AG04449 (cell line): ENCODE measurements around the gene ZIC2.

ENCODE experiments used
- CTCF ChIA-PET: fragments of 350-600 bp; formaldehyde crosslinking; extraction: SDS; loops from one replicate; lab custom pipeline; 2021; ENCODE audit warnings: antibody characterized with exemption; lab: Yijun Ruan, JAX
- POLR2A ChIA-PET: fragments of 400-600, 350-600 bp; formaldehyde crosslinking; extraction: SDS; loops from one replicate; lab custom pipeline; 2020; ENCODE audit warnings: antibody characterized with exemption, inconsistent platforms; lab: Yijun Ruan, JAX
- DNase-seq: peaks from one replicate; pipeline ENCODE4 v3.0.0-alpha.2; 2010; ENCODE audit warnings: low read depth, low spot score
- H3K4me3 ChIP-seq: 2 replicates; pipeline ENCODE4 v1.5.1; 2011; ENCODE audit warnings: low read depth, mild to moderate bottlenecking, control low read depth, low read length
- TF ChIP-seq, protein P1 (sequence below): IDR thresholded peaks from one replicate; pipeline ENCODE4 v1.5.1; 2011; ENCODE audit warnings: mild to moderate bottlenecking, moderate library complexity, low read length, control low read depth, inconsistent platforms; ENCODE audit not compliant: insufficient read depth; ENCODE audit errors: missing control alignments

Gene ZIC2

DNA sequence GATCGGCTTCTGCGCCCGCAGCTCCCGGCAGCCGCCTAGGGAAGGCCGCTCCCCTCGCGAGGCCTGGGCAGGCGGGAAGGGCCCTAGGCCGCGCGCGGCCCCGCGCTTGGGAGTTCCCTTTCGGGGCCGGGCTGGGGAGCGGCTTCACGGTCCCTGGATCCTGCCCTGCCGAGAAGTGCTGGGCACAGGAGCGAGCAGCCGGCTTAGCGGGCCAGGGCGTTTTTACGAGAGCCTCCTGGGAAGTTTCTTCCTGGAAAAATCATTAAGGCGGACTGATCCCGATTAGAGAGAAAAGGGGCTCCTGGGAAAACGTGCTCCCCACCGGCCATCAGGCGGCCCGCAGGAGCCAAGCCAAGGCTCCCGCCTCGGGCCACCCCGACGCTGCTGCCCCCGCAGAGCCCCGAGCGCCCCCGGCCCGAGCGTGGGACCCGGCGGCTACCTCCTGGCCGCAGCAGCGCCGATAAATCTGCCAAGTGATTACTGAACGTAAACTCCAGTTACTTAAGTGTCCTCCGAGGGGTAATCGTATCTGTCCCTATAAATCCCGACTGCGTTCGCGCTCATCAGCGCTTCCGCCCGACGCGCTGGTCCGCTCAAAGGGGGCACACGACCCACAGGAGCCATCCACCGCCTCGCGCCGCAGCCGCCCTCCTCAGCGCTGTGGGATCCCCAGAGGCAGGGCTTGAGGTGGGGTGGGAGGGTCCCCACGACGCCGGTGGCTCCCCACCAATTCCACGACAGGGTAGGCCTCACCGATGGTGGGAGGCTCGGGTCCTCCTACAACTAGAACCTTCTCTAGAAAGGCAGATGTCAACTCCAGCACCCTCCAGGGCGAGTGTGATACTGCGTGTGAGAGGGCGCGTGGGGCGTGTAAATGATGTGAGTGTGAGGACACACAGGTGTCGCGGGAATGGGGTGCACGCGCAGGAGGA, 12.8 kb upstream of the ZIC2 start:
- H3K4me3 ChIP-seq: no peak overlapping the region
- POLR2A ChIA-PET: no interaction called here
- TF ChIP-seq, protein P1, sequence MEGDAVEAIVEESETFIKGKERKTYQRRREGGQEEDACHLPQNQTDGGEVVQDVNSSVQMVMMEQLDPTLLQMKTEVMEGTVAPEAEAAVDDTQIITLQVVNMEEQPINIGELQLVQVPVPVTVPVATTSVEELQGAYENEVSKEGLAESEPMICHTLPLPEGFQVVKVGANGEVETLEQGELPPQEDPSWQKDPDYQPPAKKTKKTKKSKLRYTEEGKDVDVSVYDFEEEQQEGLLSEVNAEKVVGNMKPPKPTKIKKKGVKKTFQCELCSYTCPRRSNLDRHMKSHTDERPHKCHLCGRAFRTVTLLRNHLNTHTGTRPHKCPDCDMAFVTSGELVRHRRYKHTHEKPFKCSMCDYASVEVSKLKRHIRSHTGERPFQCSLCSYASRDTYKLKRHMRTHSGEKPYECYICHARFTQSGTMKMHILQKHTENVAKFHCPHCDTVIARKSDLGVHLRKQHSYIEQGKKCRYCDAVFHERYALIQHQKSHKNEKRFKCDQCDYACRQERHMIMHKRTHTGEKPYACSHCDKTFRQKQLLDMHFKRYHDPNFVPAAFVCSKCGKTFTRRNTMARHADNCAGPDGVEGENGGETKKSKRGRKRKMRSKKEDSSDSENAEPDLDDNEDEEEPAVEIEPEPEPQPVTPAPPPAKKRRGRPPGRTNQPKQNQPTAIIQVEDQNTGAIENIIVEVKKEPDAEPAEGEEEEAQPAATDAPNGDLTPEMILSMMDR: no peak
- DNase-seq: no peak
- CTCF ChIA-PET: no interaction called here

DNA sequence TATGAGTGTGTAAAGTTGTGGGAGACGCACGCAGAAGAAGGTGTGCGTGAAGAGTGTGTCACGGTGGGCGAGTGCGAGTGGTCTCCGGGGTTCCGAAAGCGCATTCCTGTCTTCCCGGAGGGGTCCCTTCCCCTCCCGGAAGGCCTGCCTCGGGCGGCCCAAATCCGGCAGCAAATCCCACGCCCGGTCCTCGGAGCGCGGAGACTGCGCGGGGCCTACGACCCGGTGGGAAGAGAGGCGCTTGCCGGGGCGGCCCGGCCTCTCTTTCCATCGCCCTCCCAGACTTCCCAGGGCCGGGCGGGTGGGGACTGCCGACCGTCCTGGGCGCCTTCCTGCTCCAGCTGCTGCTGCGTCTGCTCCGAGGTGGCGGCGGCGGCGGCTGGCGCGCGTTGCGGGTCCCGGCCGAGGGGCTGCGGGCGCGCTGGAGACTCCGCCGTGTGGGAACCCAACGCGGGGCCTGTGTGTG, 12.1 kb upstream of the ZIC2 start:
- CTCF ChIA-PET: no interaction called here
- H3K4me3 ChIP-seq: no peak overlapping the region
- POLR2A ChIA-PET: no interaction called here
- no peak for DNase-seq
- TF ChIP-seq, protein P1: no peak

DNA sequence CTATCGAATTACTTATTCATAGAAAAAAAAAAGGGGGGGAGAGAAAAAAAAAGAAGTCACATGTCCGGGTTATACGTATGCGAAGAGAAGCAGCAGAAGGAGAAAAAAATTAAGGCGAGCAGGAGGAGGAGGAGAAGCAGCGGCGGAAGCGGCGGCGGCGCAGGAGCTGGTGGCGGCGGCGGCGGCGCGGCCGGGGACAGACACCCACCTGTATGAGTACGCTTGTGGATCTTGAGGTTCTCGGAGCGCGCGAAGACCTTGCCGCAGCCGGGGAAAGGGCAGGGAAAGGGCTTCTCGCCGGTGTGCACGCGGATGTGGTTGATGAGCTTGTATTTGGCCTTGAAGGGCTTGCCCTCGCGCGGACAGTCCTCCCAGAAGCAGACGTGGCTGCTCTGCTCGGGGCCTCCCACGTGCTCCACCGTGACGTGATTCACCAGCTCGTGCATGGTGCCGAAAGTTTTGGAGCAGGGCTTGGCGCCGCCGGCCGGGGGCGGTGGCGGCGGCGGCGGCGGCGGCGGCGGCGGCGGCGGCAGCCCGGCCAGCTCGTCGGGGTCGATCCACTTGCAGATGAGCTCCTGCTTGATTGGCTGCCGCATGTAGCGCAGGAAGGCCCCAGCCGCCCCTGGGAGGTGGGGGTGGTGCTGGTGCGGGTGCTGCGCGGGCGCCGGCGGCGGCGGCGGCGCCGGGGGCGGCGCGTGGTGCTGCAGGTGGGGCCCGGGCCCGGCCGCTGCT, 11.5 kb upstream of the ZIC2 start:
- no peak for DNase-seq
- no peak overlapping the region for H3K4me3 ChIP-seq
- ChIA-PET CTCF (no interaction called here), POLR2A (interaction anchor here (0.6 kb wide), 1 partner anchor 554 kb away, joined by 3 read pairs; no protein-coding TSS in a partner anchor)
- TF ChIP-seq, protein P1: no peak

DNA sequence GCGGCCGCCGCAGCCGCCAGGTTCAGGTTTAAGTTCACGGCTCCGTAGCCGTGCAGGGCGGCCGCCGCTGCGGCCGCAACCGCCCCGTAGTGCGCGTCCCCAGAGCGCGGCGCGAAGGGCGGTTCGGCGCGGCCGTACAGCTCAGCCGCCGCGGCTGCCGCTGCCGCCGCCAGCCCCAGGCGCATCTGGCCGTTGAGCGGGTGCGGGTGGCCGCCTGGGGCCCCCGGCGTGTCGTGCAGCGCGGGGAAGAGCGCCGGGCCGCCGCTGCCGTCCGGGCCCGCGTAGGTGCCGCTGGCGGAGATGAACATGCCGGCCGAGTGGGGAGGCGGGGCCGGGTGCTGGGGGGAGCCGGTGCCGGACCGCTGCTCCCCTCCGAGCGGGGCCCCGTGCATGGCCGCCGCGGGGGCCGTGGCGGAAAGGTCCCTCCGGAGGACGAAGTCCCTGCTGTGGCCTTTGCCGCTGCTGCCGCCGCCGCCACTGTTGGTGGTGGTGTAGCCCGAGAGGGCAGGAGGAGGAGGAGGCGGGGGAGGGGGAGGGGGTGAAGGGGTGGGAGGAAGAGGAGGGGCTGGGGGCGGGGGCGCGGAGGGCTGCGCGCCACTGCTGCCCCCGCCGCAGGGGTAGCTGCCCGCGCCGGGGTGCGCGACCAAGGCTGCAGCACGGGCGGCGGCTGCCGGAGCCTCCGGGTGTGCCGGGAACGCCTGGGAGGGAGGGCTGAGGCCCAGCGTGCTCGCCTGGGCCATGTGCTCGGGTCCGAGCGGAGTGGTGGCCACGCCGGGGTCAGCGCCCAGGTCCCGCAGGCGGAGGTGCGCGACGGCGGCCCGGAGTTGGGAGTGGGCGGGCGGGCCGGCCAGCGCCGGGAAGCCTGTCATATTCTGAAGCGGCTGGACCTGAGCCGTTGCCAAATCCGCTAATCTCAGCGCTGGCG, 10.7 kb upstream of the ZIC2 start:
- POLR2A ChIA-PET: no interaction called here
- no peak overlapping the region for H3K4me3 ChIP-seq
- TF ChIP-seq, protein P1: no peak
- no peak for DNase-seq
- CTCF ChIA-PET: no interaction called here

DNA sequence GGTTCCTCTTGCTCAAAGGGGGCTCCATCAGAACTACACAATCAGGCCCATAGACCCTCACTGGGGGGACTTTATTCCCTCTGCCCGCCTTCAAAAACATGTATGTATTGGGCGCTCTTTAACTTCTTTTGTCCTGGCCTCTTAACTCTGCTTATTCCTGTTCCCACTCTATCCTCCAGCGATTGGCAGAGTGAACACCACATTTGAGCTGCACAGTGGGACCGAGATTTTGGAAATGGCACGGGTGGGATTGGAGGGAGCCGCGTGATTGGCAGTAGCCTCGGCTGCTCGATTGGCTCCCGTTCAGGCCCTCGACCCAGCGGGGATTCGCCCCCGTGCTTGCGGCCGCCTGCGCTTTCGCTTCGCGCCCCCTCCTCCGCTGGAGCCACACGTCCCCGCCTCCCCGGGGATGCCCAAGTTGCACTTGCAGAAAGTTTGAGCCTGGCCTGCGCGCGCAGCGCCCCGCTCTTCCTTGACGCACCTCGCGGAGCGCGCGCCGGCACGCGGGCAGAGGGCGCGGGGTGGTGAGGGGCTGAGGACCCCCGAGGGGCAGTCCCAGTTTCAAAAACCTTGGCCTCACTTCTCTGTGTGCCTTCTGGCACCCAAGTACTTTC, 9.9 kb upstream of the ZIC2 start, which contains the start of gene ZIC5:
Gene ZIC5 (minus strand): TSS at position 192 of the 614 bp plus-strand sequence. CDS start 164 bp downstream, at position 28.
- H3K4me3 ChIP-seq: no peak within 1 kb of the TSS
- ChIA-PET CTCF (no interaction called here), POLR2A (no interaction called here)
- TF ChIP-seq, protein P1: no peak
- no peak for DNase-seq
